Smooth muscle cell (in vitro differentiated cells): Measurements from ENCODE around the gene MCRS1. TPM values are rescaled to one million over a fixed set of nuclear protein-coding genes. Genes with fewer than 3 reads are reported as not detected.
"Not testable (repeated sequence)": the region's sequence is repeated elsewhere in the genome, so short reads cannot be mapped to it uniquely, and the experiment has no call there.

Source experiments
- DNase-seq: peaks from one replicate; lab custom pipeline; 2025; ENCODE audit not compliant: unreplicated experiment; lab: John Stamatoyannopoulos, UW
- H2AFZ ChIP-seq: fragments of 200-600 bp; sonication (generic); 2 replicates; pipeline ENCODE4 v1.6.0; 2016; ENCODE audit warnings: antibody characterized with exemption, low read depth, mild to moderate bottlenecking
- H3F3A ChIP-seq: fragments of 200-600 bp; sonication (generic); 2 replicates; pipeline ENCODE4 v1.6.0; 2017; ENCODE audit warnings: antibody characterized with exemption, low read depth
- H3K27ac ChIP-seq: fragments of 200-600 bp; sonication (generic); 2 replicates; pipeline ENCODE4 v1.5.1; 2016; ENCODE audit warnings: low read depth, mild to moderate bottlenecking
- H3K27me3 ChIP-seq: fragments of 200-600 bp; sonication (generic); 2 replicates; pipeline ENCODE4 v1.6.1; 2016; ENCODE audit warnings: low read depth, mild to moderate bottlenecking
- H3K36me3 ChIP-seq: fragments of 200-600 bp; sonication (generic); 2 replicates; pipeline ENCODE4 v1.5.1; 2016; ENCODE audit warnings: low read depth
- H3K4me1 ChIP-seq: fragments of 200-600 bp; sonication (generic); 2 replicates; pipeline ENCODE4 v1.5.1; 2016; ENCODE audit warnings: low read depth
- H3K4me2 ChIP-seq: fragments of 200-600 bp; sonication (generic); 2 replicates; pipeline ENCODE4 v1.6.0; 2016; ENCODE audit warnings: mild to moderate bottlenecking
- H3K4me3 ChIP-seq: fragments of 200-600 bp; sonication (generic); 2 replicates; pipeline ENCODE4 v1.5.1; 2016; ENCODE audit warnings: mild to moderate bottlenecking
- H3K79me2 ChIP-seq: fragments of 200-600 bp; sonication (generic); 2 replicates; pipeline ENCODE4 v1.6.0; 2016; ENCODE audit warnings: low read depth, mild to moderate bottlenecking
- H3K9ac ChIP-seq: fragments of 200-600 bp; sonication (generic); 2 replicates; pipeline ENCODE4 v1.6.0; 2016; ENCODE audit warnings: low read depth
- H3K9me3 ChIP-seq: fragments of 200-600 bp; sonication (generic); replicated peaks from 2 replicates; pipeline ENCODE4 v1.5.1; 2016; ENCODE audit warnings: low read depth
- H4K20me1 ChIP-seq: fragments of 200-600 bp; sonication (generic); 2 replicates; pipeline ENCODE4 v1.6.0; 2016; ENCODE audit warnings: low read depth
- CTCF ChIP-seq: fragments of 200-600 bp; sonication (generic); IDR thresholded peaks from 2 replicates; pipeline ENCODE4 v1.5.1; 2017; ENCODE audit warnings: borderline replicate concordance, mild to moderate bottlenecking, antibody characterized with exemption; ENCODE audit not compliant: insufficient read depth, poor library complexity, severe bottlenecking
- WGBS: methylation state at CpG from one replicate; pipeline ENCODE4 v1.1.7; 2016; ENCODE audit warnings: low lambda C conversion rate; 5-methylcytosine and 5-hydroxymethylcytosine counted together
- polyA plus RNA-seq: library from polyadenylated mRNA; unstranded; fragments of >200 nt; fragmentation: Nextera tagmentation; extraction: Ambion mirVana; gene quantifications from 2 replicates; pipeline ENCODE4 v1.2.1, GENCODE V29; 2016
- total RNA-seq: library from RNA; depleted of rRNA; stranded (reverse); fragments of >200 nt; gene quantifications from 2 replicates; pipeline ENCODE4 v1.2.3, GENCODE V29; 2014

Gene MCRS1
- total and polyA plus RNA-seq, 2 experiments from 2014 or later = 41.4 to 54.4 TPM

DNA sequence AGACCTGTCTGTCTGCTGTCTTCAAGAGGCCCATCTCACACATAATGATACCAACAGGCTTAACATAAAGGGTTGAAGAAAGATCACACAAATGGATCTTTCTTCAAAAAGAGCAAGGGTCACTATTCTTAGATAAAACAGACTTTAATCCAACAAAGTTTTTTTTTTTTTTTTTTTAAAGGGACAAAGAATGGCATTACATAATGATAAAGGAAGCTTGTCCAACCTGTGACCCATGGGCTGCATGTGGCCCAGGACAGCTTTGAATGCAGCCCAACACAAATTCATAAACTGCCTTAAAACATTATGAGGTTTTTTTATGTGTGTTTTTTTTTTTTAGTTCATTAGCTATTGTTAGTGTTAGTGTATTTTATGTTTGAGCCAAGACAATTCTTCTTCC lies 44.3 kb upstream of the MCRS1 start:
- H3K9ac ChIP-seq = no peak overlapping the region
- no peak overlapping the region for H2AFZ ChIP-seq
- no peaks in the 10 kb centered on the region for H3K27me3 ChIP-seq
- no peaks in the 10 kb centered on the region for H3K36me3 ChIP-seq
- H3K4me1 ChIP-seq = no peaks in the 10 kb centered on the region
- H3K9me3 ChIP-seq = no peaks in the 10 kb centered on the region
- TF ChIP-seq CTCF = no peak
- H3K4me3 ChIP-seq = no peak overlapping the region
- no peaks in the 10 kb centered on the region for H3K79me2 ChIP-seq
- H3K27ac ChIP-seq = no peak overlapping the region
- no peak for DNase-seq
- no peaks in the 10 kb centered on the region for H3F3A ChIP-seq
- H3K4me2 ChIP-seq = no peak overlapping the region
- no peaks in the 10 kb centered on the region for H4K20me1 ChIP-seq

GRCh38 chr12:49610785-49611184 lies 42.8 kb upstream of the MCRS1 start:
- not testable (repeated sequence) for H3K79me2 ChIP-seq, H3K27me3 ChIP-seq, H3K36me3 ChIP-seq, H3K9ac ChIP-seq, H3F3A ChIP-seq, H3K4me3 ChIP-seq, DNase-seq, H3K4me1 ChIP-seq, H3K9me3 ChIP-seq, H4K20me1 ChIP-seq, H2AFZ ChIP-seq, H3K4me2 ChIP-seq, H3K27ac ChIP-seq
- 96% methylated on average over 4 of the region's 4 CpGs for WGBS

- Histone ChIP-seq H3K9ac (no peak overlapping the region), H3K4me3 (no peak overlapping the region), H3K27ac (no peak overlapping the region), H3K9me3 (no peaks in the 10 kb centered on the region), H3K79me2 (no peaks in the 10 kb centered on the region), H3K36me3 (no peaks in the 10 kb centered on the region), H3K27me3 (no peaks in the 10 kb centered on the region), H3K4me2 (no peak overlapping the region), H3K4me1 (no peaks in the 10 kb centered on the region), H4K20me1 (no peaks in the 10 kb centered on the region), H3F3A (no peaks in the 10 kb centered on the region), H2AFZ (no peak overlapping the region)
- WGBS = 48% methylated on average over 1 of the region's 1 CpG
- TF ChIP-seq CTCF = no peak
- DNase-seq = no peak
Observed at GRCh38 chr12:49609875-49610154, 41.9 kb upstream of the MCRS1 start.

DNA sequence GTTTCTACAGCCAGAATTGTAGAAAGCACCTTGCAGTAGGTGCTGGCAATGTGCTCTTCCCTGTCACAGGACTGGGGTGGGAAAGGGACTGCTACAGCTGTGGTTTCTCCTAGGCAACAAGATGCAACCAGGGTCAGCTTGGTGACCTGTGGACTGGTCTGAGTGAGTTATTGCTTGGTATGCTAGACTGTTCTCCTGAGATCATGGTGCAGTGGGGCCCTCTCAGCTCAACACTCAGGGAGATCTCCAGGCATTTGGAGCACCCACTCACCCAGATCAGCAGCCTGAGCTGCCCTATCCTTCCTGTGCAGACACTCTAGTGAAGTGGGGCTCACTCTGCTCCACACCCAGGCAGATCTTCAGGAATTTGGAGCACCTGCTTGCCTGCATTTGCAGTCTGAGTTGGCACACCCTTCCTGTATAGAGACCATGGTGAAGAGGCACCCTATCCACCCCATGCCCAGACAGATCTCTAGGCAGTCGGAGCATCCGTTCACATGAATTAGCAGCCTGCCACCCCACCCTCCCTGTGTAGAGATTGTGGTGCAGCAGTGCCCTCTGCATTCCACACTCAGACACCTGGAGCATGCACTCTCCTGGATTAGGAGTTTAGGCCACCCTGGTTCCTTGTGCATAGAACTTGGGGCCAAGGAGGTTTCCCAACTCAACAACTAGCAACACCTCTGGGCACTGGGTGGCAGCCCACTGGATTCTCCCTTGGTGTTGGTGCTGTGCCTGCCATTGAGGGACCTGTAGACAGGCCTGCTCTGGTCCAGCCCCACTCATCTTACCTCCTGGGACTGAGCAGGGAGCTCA lies 41.3 kb upstream of the MCRS1 start:
- WGBS = 91% methylated on average over 2 of the region's 2 CpGs
- Histone ChIP-seq H3K9me3 (no peaks in the 10 kb centered on the region), H2AFZ (no peak overlapping the region), H3K4me3 (no peak overlapping the region), H3K27ac (no peak overlapping the region), H4K20me1 (no peaks in the 10 kb centered on the region), H3K9ac (no peak overlapping the region), H3F3A (no peaks in the 10 kb centered on the region), H3K36me3 (no peaks in the 10 kb centered on the region), H3K4me2 (no peak overlapping the region), H3K27me3 (no peaks in the 10 kb centered on the region), H3K4me1 (no peaks in the 10 kb centered on the region), H3K79me2 (no peaks in the 10 kb centered on the region)
- no peak for DNase-seq
- TF ChIP-seq CTCF = no peak

DNA sequence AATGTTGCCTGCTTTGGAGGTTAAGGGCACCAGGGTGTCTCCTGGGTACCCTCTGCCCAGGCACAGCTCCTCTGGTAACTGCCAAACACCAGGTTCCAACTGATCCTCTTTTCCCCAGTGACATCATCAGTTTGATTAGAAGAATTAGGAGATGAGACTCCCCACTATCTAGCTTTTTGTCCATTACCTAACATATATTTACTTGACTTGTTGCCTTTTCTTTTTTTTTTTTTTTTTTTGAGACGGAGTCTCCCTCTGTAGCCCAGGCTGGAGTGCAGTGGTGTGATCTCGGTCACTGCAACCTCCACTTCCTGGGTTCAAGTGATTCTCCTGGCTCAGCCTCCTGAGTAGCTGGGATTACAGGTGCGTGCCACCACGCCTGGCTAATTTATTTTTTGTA lies 37.6 kb upstream of the MCRS1 start, which contains the start of gene FAM186B:
Gene FAM186B, minus strand, starts transcription at position 101 of the 400 bp plus-strand sequence. CDS start 162 bp downstream, outside the sequence.
- WGBS = 91% methylated on average over 4 of the region's 4 CpGs
- H2AFZ ChIP-seq = not testable (repeated sequence)

More for the DNA sequence above, 37.6 kb upstream of the MCRS1 start, which contains the start of gene FAM186B:
- not testable (repeated sequence) for H3K36me3 ChIP-seq, H4K20me1 ChIP-seq, H3K27ac ChIP-seq, DNase-seq, H3K79me2 ChIP-seq, H3F3A ChIP-seq, H3K27me3 ChIP-seq, H3K4me2 ChIP-seq, H3K9ac ChIP-seq, H3K9me3 ChIP-seq, H3K4me1 ChIP-seq, H3K4me3 ChIP-seq
